Activated CD4-positive, CD25-positive, alpha-beta regulatory T cell treated with anti-CD3 and anti-CD28 coated beads, Interleukin-2, amount 50 U/mL, for 24 hours (primary cell): ENCODE measurements around the gene KPRP.

Experiments
- ATAC-seq, 2 donors: fragments of 150-1000 bp; cut with Tn5 transposase; one replicate each; pipeline ENCODE4 v1.10.0; 2021; ENCODE audit warnings: mild to moderate bottlenecking in 1 of 2, moderate library complexity in 1 of 2

Gene KPRP

DNA sequence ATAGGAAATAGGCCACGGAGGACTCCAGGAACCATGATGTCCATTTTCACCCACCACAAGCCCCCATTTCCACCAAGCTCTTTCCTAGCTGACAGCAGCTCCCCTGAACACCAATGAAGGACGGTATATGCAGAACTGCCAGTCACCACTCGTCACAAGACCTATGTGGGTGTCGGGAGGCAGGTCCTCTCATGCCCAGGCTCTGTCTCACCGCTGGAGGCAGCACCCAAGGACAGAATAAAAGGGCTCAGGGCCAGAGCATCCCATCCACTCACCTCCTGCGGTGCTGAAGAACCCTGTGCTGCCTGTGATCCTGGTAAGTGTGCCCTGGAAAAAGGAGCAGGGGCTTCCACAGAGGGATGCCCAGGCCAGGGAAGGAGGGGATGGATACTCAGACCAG lies 17.1 kb downstream of the KPRP start, which contains the start of gene LCE1F:
LCE1F (plus strand) TSS at position 266 of the 400 bp plus-strand sequence. CDS start 1,232 bp downstream, outside the sequence.
- no peak for ATAC-seq

DNA sequence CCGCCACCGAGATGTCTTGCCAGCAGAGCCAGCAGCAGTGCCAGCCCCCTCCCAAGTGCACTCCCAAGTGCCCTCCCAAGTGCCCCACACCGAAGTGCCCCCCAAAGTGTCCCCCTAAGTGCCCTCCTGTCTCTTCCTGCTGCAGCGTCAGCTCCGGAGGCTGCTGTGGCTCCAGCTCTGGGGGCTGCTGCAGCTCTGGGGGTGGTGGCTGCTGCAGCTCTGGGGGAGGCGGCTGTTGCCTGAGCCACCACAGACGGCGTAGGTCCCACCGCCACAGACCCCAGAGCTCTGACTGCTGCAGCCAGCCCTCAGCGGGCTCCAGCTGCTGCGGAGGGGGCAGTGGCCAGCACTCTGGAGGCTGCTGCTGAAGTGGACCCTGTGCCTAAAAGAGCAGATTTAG lies 18.5 kb downstream of the KPRP start:
- no peak for ATAC-seq

DNA sequence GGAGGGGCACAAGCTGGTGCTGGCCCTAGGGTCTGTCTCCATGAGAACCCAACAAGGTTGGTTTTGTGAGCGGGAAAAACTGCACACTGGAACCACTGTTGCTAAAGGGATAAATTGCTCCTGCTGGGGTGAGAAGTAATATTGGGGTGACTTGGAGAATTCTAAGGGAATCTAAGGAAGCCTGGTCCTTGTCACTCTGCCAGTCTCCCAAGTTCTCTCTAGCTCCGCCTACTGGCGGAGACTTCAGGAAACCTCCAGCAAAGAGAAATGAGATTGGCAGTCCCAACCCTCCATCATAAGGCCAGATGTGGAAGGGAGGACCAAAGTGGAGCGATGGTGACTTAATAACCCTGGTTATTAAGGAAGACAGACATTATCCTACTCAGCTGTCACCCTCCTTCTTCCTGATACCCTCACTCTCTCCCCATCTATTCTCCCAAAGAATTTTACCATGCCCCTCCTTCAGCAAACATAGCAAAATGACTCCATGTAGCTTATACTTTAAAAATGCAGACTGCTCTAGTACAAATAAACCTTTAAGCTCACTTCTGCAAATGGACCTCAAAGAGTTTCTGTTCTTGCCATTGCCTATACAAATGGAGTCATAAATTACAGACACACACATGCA lies 19.8 kb downstream of the KPRP start:
- ATAC-seq = no peak

DNA sequence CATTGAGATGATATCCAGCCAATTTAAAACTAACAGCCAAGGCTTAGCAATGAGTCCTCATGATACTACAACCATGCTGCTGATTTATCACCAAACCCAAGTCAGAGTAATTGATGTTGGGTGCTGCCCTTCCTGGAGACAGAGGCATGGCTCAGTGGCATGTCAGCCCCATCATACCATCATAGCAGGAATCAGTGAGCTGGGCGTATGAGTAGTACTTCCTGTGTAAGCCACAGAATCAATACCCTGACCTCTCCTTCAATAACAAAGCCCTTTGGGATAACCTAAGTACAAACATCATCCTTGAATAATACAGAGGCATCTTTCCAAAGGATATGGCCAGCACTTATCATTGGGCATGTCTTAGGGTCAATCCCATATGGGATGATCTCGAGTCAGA lies 25.3 kb downstream of the KPRP start:
- no peak for ATAC-seq

DNA sequence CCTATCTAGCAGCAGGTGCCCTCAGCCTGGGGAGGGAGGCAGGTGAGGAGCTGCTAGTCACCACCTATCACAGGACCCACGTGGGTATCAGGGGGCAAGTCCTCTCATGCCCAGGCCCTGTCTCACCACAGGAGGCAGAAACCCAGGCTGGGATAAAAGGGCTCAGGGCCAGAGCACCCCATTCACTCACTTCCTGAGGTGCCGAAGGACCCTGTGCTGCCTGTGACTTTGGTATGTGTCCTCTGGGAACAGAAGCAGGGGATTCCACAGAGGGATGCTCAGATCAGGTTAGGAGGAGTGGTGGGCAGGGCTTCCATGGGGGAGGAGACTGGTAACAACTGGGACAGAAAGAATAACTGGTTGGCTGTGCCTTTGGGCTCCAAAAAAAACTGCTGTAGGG lies 28.3 kb downstream of the KPRP start, which contains the start of gene LCE1E:
LCE1E (plus strand) TSS at position 181 of the 400 bp plus-strand sequence. CDS start 1,043 bp downstream, outside the sequence.
- no peak for ATAC-seq

DNA sequence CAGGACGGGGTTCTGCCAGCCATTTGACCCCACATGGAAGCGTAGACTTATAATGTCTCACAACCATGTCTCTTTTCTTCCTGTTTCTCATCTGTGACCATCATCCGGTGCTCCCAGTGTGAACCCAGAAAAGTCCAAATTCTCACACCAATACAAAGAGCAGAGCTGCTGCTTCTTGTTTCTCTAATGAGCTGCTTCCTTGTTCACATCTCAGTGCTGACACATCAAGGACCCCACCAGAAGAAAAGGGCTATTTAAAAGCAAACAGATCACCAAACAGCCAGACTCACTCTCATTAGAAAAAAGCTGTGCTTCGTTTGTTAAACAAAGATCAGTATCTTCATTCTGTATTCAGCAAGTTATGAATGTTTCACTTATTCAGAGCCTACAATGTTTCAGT lies 37.9 kb downstream of the KPRP start:
- no peak for ATAC-seq

DNA sequence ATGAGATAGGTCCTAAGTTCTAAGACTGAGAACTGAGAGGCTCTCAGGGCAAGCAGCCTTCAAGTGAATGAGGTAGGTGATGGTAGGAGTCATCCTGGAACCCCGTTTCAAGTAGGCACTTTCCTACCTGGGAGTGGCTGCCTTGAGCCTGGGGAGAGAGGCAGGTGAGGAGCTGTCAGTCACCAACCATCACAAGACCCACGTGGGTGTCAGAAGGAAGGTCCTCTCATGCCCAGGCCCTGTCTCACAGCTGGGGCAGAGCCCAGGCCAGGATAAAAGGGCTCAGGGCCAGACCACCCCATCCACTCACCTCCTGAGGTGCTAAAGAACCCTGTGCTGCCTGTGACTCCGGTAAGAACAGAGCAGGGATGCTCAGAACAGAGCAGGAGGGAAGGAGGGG lies 38.6 kb downstream of the KPRP start, which contains the start of gene LCE1D:
LCE1D (plus strand) TSS at position 301 of the 400 bp plus-strand sequence. CDS start 1,074 bp downstream, outside the sequence.
- ATAC-seq = no peak

DNA sequence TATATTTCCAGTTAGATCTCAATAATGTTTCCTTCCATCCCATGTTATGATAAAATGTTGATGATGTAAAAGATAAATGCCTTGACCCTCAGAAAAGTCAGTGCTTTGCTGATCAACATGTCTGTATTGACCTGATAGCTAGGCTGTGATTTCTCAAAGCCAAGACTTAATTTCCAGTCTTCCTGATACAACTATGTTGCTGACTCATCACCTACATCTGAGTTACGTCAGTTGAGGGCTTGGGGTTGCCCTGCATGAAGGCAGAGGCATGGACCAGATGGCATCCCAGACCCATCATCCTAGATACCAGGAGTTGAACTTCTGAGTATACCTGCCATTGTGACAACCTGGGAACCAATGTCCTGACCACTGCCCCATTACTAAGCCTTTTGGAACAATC lies 43.5 kb downstream of the KPRP start:
- ATAC-seq = no peak

DNA sequence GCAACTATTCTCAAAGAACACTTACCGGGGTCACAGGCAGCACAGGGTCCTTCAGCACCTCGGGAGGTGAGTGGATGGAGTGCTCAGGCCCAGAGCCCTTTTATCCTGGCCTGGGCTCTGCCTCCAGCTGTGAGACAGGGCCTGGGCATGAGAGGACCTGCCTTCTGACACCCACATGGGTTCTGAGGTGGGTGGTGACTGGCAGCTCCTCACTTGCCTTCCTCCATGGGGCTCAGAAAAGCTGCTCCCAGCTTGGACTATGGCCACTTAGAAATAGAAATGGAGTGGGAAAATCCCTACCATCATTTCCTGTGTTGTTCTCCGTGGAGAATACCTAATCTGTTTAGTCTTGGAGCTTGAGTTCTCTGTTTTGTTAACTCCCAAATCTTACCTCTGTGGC lies 48.8 kb downstream of the KPRP start, which contains the start of gene LCE1C:
LCE1C (minus strand) TSS at position 76 of the 400 bp plus-strand sequence. CDS start 1,173 bp downstream, outside the sequence.
- ATAC-seq = no peak

DNA sequence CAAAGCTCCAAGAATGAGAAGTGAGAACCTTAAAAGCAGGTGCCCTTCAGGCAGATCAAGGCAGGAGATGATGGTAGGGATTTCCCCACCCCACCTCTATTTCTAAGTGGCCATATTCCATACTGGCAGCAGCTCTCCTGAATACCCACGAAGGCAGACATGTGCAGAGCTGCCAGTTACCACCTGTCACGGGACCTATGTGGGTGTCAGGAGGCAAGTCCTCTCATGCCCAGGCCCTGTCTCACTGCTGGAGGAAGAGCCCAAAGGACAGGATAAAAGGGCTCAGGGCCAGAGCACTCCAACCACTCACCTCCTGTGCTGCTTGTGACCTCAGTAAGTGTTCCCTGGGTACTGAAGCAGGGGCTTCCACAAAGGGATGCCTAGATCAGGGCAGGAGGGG lies 53.2 kb downstream of the KPRP start:
- peak in 1 of 2 donors; percentile 25 for ATAC-seq
